Trophoblast cell (in vitro differentiated cells and primary cell): Measurements from ENCODE around the gene CAMK2A.

Experiments
- DNase-seq, 2 donors: peaks; one replicate each; pipeline ENCODE4 v3.0.0-alpha.2; 2016
- H2AFZ ChIP-seq: 2 replicates; pipeline ENCODE4 v1.6.1; 2013; ENCODE audit warnings: low read length, moderate library complexity, mild to moderate bottlenecking; ENCODE audit not compliant: insufficient read depth, poor library complexity
- H2AK5ac ChIP-seq: 2 replicates; pipeline ENCODE4 v1.6.1; 2013; ENCODE audit warnings: mild to moderate bottlenecking, low read length
- H2BK120ac ChIP-seq: 2 replicates; pipeline ENCODE4 v1.6.1; 2013; ENCODE audit warnings: low read length, mild to moderate bottlenecking, moderate library complexity; ENCODE audit not compliant: insufficient read depth, poor library complexity
- H2BK12ac ChIP-seq: 2 replicates; pipeline ENCODE4 v1.6.1; 2013; ENCODE audit warnings: mild to moderate bottlenecking, low read length, moderate library complexity
- H2BK5ac ChIP-seq: 2 replicates; pipeline ENCODE4 v1.6.1; 2013; ENCODE audit warnings: low read length, low read depth, moderate library complexity, mild to moderate bottlenecking; ENCODE audit not compliant: poor library complexity
- H3K14ac ChIP-seq: 2 replicates; pipeline ENCODE4 v1.6.1; 2013; ENCODE audit warnings: mild to moderate bottlenecking, low read length
- H3K18ac ChIP-seq: 2 replicates; pipeline ENCODE4 v1.6.1; 2013; ENCODE audit warnings: mild to moderate bottlenecking, low read length
- H3K23ac ChIP-seq: 2 replicates; pipeline ENCODE4 v1.6.1; 2013; ENCODE audit warnings: low read length
- H3K27ac ChIP-seq: 2 replicates; pipeline ENCODE4 v1.5.1; 2013; ENCODE audit warnings: low read depth, mild to moderate bottlenecking, inconsistent platforms, low read length, moderate library complexity
- H3K27me3 ChIP-seq: 2 replicates; pipeline ENCODE4 v1.6.1; 2013; ENCODE audit warnings: inconsistent platforms, mild to moderate bottlenecking, low read length, moderate library complexity; ENCODE audit not compliant: insufficient read depth
- H3K36me3 ChIP-seq, 2 experiments: 1 replicate in 1 of 2; 2 replicates in 1 of 2; pipeline ENCODE4 v1.6.1; 2013; ENCODE audit warnings: low read length in 2 of 2, mild to moderate bottlenecking in 2 of 2, moderate library complexity in 1 of 2; ENCODE audit not compliant: insufficient read depth in 2 of 2, control insufficient read depth in 1 of 2
- H3K4ac ChIP-seq: 2 replicates; pipeline ENCODE4 v1.6.1; 2013; ENCODE audit warnings: low read depth, mild to moderate bottlenecking, low read length, moderate library complexity
- H3K4me1 ChIP-seq, 2 experiments: 1 replicate in 1 of 2; 2 replicates in 1 of 2; pipeline ENCODE4 v1.6.1; 2013; ENCODE audit warnings: low read length in 2 of 2, mild to moderate bottlenecking in 2 of 2, moderate library complexity in 1 of 2; ENCODE audit not compliant: insufficient read depth in 2 of 2, control insufficient read depth in 1 of 2
- H3K4me2 ChIP-seq: 2 replicates; pipeline ENCODE4 v1.6.1; 2013; ENCODE audit warnings: inconsistent platforms, mild to moderate bottlenecking, low read length, moderate library complexity
- H3K4me3 ChIP-seq: 2 replicates; pipeline ENCODE4 v1.5.1; 2013; ENCODE audit warnings: mild to moderate bottlenecking, low read depth, low read length, inconsistent platforms
- H3K79me1 ChIP-seq: one replicate; pipeline ENCODE4 v1.6.1; 2013; ENCODE audit warnings: low read length
- H3K79me2 ChIP-seq: 2 replicates; pipeline ENCODE4 v1.6.1; 2013; ENCODE audit warnings: low read length, mild to moderate bottlenecking; ENCODE audit not compliant: control insufficient read depth, insufficient read depth, poor library complexity
- H3K9ac ChIP-seq: 2 replicates; pipeline ENCODE4 v1.6.1; 2013; ENCODE audit warnings: mild to moderate bottlenecking, low read length
- H3K9me3 ChIP-seq: 2 replicates; pipeline ENCODE4 v1.6.1; 2013; ENCODE audit warnings: low read depth, mild to moderate bottlenecking, control low read depth, inconsistent platforms, low read length; ENCODE audit not compliant: insufficient read depth
- H4K12ac ChIP-seq: 2 replicates; pipeline ENCODE4 v1.6.1; 2013; ENCODE audit warnings: low read depth, mild to moderate bottlenecking, low read length, moderate library complexity
- H4K8ac ChIP-seq: 2 replicates; pipeline ENCODE4 v1.6.1; 2013; ENCODE audit warnings: low read depth, mild to moderate bottlenecking, low read length, moderate library complexity
- H4K91ac ChIP-seq: one replicate; pipeline ENCODE4 v1.6.1; 2013; ENCODE audit warnings: low read depth, mild to moderate bottlenecking, low read length, moderate library complexity
- WGBS: extraction: QIAGEN DNeasy Blood & Tissue Kit; methylation state at CpG from one replicate; pipeline ENCODE4 v1.1.7; 2013; ENCODE audit warnings: missing lambda C conversion rate; ENCODE audit not compliant: insufficient read length, insufficient coverage; ENCODE audit errors: extremely low coverage; 5-methylcytosine and 5-hydroxymethylcytosine counted together

Gene CAMK2A

DNA sequence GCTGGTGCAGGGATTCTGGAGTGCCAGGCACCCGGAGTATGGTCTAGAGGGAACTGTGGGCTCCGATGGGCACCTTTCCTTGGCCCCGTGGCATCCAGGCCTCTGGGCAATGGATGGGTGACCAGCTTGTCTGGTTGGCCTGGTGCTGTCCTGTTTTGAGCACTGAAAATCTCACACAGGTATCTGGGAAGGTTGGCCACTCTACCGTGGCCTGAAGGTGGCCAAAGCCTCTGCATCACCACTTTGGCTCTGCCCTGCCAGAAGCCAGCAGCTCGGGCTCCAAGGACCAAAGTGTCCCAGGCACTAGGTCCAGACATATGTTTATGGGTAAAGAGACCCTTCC is 70.9 kb downstream of the CAMK2A start:
- H2AK5ac ChIP-seq: peak overlapping the region; percentile 58
- H3K27me3 ChIP-seq: no peaks in the 10 kb centered on the region
- H3K18ac ChIP-seq: no peak overlapping the region
- no peak overlapping the region for H3K4me2 ChIP-seq
- H3K4me1 ChIP-seq: peaks cover 3 to 4% of the 10 kb centered on the region in 2 experiments
- no peak overlapping the region for H2BK12ac ChIP-seq
- H3K9ac ChIP-seq: no peak overlapping the region
- no peak overlapping the region for H4K91ac ChIP-seq
- H4K12ac ChIP-seq: no peak overlapping the region
- H3K79me2 ChIP-seq: no peaks in the 10 kb centered on the region
- DNase-seq: no peak
- no peak overlapping the region for H3K23ac ChIP-seq
- H3K9me3 ChIP-seq: no peaks in the 10 kb centered on the region
- H3K4ac ChIP-seq: no peak overlapping the region
- H3K79me1 ChIP-seq: no peaks in the 10 kb centered on the region
- H2BK5ac ChIP-seq: no peak overlapping the region
- no peak overlapping the region for H3K14ac ChIP-seq
- no peak overlapping the region for H2BK120ac ChIP-seq
- no CpG with 5 or more reads among the region's 5 CpGs for WGBS
- no peak overlapping the region for H2AFZ ChIP-seq
- H3K4me3 ChIP-seq: no peak overlapping the region
- H3K27ac ChIP-seq: no peak overlapping the region
- no peak overlapping the region for H4K8ac ChIP-seq
- no peaks in the 10 kb centered on the region for H3K36me3 ChIP-seq

DNA sequence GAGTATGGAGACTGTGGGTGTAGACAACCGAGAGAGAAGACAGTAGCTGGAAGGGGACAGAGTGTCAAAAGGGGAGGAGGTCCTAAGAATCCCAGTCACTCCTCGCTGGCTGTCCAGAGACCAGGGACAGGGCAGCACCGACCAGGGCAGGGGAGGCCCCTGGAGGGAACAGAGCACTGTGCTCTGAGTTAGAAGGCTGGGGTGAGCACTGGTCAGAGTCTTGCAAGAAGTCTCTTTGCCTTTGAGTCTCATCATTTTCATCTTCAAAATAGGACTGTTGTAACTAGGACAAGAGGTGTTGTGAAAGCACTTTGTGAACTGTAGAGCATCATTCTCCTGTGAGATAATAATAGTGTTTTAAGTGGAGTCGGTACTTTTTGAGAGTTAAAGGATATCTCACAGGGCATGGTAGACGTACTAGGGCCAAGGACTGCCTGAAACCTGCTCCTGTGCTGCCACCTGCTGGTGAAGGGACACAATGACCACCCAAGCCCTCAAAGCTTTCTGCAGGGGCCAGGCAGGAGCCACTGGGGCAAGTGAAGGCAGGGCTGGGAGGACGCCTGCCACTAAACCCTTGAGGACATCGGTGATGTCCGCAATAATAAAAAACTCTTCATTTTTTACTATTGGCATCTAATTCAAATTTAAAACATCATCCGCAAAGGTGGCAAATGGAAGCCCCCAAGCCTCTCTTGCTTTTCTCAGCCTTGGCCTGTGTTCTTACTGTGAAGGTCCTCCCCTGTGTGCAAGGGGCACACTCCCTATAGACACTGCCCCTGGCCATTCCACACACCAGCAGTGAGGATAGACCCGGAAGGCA is 71.5 kb downstream of the CAMK2A start:
- Histone ChIP-seq H3K27ac (no peak overlapping the region), H3K79me1 (no peaks in the 10 kb centered on the region), H3K4me2 (no peak overlapping the region), H2BK5ac (no peak overlapping the region), H3K9me3 (no peaks in the 10 kb centered on the region), H3K4me1 (peaks cover 3 to 4% of the 10 kb centered on the region in 2 experiments), H4K91ac (no peak overlapping the region), H3K79me2 (no peaks in the 10 kb centered on the region), H2AFZ (no peak overlapping the region), H3K4ac (no peak overlapping the region), H3K23ac (no peak overlapping the region), H3K36me3 (no peaks in the 10 kb centered on the region), H4K8ac (no peak overlapping the region), H3K4me3 (no peak overlapping the region), H3K18ac (no peak overlapping the region), H2BK12ac (no peak overlapping the region), H2AK5ac (peak overlapping the region; percentile 58), H4K12ac (no peak overlapping the region), H2BK120ac (no peak overlapping the region), H3K27me3 (no peaks in the 10 kb centered on the region), H3K14ac (no peak overlapping the region), H3K9ac (no peak overlapping the region)
- no CpG with 5 or more reads among the region's 10 CpGs for WGBS
- DNase-seq: peak; percentile 69 to 94

GRCh38 chr5:150217038-150217437 is 72.5 kb downstream of the CAMK2A start:
- H2AK5ac ChIP-seq: peak overlapping the region; percentile 15
- no peak overlapping the region for H3K23ac ChIP-seq
- H4K8ac ChIP-seq: no peak overlapping the region
- no peak overlapping the region for H3K14ac ChIP-seq
- H3K18ac ChIP-seq: no peak overlapping the region
- no peak overlapping the region for H3K4ac ChIP-seq
- H3K79me1 ChIP-seq: no peaks in the 10 kb centered on the region
- H2BK5ac ChIP-seq: no peak overlapping the region
- no peak overlapping the region for H2BK120ac ChIP-seq
- no peak overlapping the region for H3K4me2 ChIP-seq
- H2BK12ac ChIP-seq: no peak overlapping the region
- H3K9me3 ChIP-seq: no peaks in the 10 kb centered on the region
- H3K27ac ChIP-seq: no peak overlapping the region
- H3K36me3 ChIP-seq: no peaks in the 10 kb centered on the region
- no CpG with 5 or more reads among the region's 2 CpGs for WGBS
- H3K79me2 ChIP-seq: no peaks in the 10 kb centered on the region
- peaks cover 3 to 4% of the 10 kb centered on the region in 2 experiments for H3K4me1 ChIP-seq
- no peak overlapping the region for H3K4me3 ChIP-seq
- no peak overlapping the region for H4K12ac ChIP-seq
- H2AFZ ChIP-seq: no peak overlapping the region
- no peaks in the 10 kb centered on the region for H3K27me3 ChIP-seq
- no peak overlapping the region for H4K91ac ChIP-seq
- DNase-seq: no peak
- H3K9ac ChIP-seq: no peak overlapping the region

GRCh38 chr5:150215979-150216944 is 73.3 kb downstream of the CAMK2A start:
- H3K27me3 ChIP-seq: no peaks in the 10 kb centered on the region
- no peak overlapping the region for H3K4me2 ChIP-seq
- DNase-seq: no peak
- no peaks in the 10 kb centered on the region for H3K79me1 ChIP-seq
- H2AK5ac ChIP-seq: no peak overlapping the region
- no CpG with 5 or more reads among the region's 10 CpGs for WGBS
- no peak overlapping the region for H3K9ac ChIP-seq
- peaks cover 4 to 5% of the 10 kb centered on the region in 2 experiments for H3K4me1 ChIP-seq
- H3K79me2 ChIP-seq: no peaks in the 10 kb centered on the region
- no peak overlapping the region for H2BK12ac ChIP-seq
- no peak overlapping the region for H2BK5ac ChIP-seq
- no peak overlapping the region for H4K91ac ChIP-seq
- H3K9me3 ChIP-seq: no peaks in the 10 kb centered on the region
- no peak overlapping the region for H4K8ac ChIP-seq
- no peak overlapping the region for H3K4me3 ChIP-seq
- no peak overlapping the region for H3K23ac ChIP-seq
- H3K14ac ChIP-seq: no peak overlapping the region
- H2BK120ac ChIP-seq: no peak overlapping the region
- no peaks in the 10 kb centered on the region for H3K36me3 ChIP-seq
- no peak overlapping the region for H3K4ac ChIP-seq
- H3K18ac ChIP-seq: no peak overlapping the region
- H2AFZ ChIP-seq: no peak overlapping the region
- no peak overlapping the region for H4K12ac ChIP-seq
- H3K27ac ChIP-seq: no peak overlapping the region
